ENCODE data around the gene LARGE1. TPM values are rescaled to one million over a fixed set of nuclear protein-coding genes. Genes with fewer than 3 reads are reported as not detected.
A peak's percentile ranks its signal among the peaks of the same experiment; 100 is the strongest.

LARGE1 gene
- total RNA-seq, 1 donor from 2014 or later, result 195 TPM

GRCh38 chr22:33865996-33866395 is 54.3 kb downstream of the LARGE1 start:
- Mint-ChIP-seq H3K9me3 (ENCODE audit: low read depth) (no peaks in the 10 kb centered on the region), H3K36me3 (ENCODE audit: insufficient read depth) (peaks cover 5% of the 10 kb centered on the region), H3K4me3 (ENCODE audit: low read depth) (no peak overlapping the region), H3K27me3 (no peaks in the 10 kb centered on the region), H3K27ac (no peak overlapping the region), H3K4me1 (ENCODE audit: low read depth) (peaks cover 22% of the 10 kb centered on the region)
- no peak for TF ChIP-seq CTCF (IDR thresholded peaks at IDR 0.05; ENCODE audit: unreplicated experiment)
- DNase-seq (ENCODE audit: low spot score, unreplicated experiment), result no peak

GRCh38 chr22:33865248-33865647 is 55.0 kb downstream of the LARGE1 start:
- Mint-ChIP-seq H3K27ac (peak overlapping the region; percentile 56), H3K4me3 (ENCODE audit: low read depth) (no peak overlapping the region), H3K36me3 (ENCODE audit: insufficient read depth) (peaks cover 5% of the 10 kb centered on the region), H3K4me1 (ENCODE audit: low read depth) (peaks cover 24% of the 10 kb centered on the region), H3K27me3 (no peaks in the 10 kb centered on the region), H3K9me3 (ENCODE audit: low read depth) (no peaks in the 10 kb centered on the region)
- no peak for TF ChIP-seq CTCF (IDR thresholded peaks at IDR 0.05; ENCODE audit: unreplicated experiment)
- no peak for DNase-seq (ENCODE audit: low spot score, unreplicated experiment)

DNA sequence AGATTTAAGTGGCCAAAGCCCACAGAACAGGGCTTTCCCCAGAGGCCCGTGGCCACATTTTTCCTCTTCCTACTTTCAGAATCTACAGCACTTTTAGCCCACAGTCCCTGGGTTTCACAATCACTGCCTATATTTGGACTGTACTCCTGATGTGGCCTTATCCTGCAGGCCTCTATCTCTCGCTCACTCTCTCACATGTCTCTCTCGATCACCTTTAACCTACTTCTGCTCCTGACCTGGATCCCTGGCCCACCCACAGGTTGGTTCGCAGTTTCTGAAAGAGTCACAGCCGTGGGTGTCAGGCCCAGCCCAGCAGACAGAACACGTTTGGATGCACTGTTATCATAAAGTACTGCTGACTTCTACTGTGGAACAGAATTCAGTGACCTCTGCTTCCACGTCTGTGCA is 55.5 kb downstream of the LARGE1 start:
- H3K4me1 Mint-ChIP-seq (ENCODE audit: low read depth), result peaks cover 21% of the 10 kb centered on the region
- H3K9me3 Mint-ChIP-seq (ENCODE audit: low read depth), result no peaks in the 10 kb centered on the region
- no peak for TF ChIP-seq CTCF (IDR thresholded peaks at IDR 0.05; ENCODE audit: unreplicated experiment)
- H3K4me3 Mint-ChIP-seq (ENCODE audit: low read depth), result no peak overlapping the region
- H3K27ac Mint-ChIP-seq, result peak overlapping the region; percentile 56
- H3K36me3 Mint-ChIP-seq (ENCODE audit: insufficient read depth), result peaks cover 5% of the 10 kb centered on the region
- no peak for DNase-seq (ENCODE audit: low spot score, unreplicated experiment)
- no peaks in the 10 kb centered on the region for H3K27me3 Mint-ChIP-seq

DNA sequence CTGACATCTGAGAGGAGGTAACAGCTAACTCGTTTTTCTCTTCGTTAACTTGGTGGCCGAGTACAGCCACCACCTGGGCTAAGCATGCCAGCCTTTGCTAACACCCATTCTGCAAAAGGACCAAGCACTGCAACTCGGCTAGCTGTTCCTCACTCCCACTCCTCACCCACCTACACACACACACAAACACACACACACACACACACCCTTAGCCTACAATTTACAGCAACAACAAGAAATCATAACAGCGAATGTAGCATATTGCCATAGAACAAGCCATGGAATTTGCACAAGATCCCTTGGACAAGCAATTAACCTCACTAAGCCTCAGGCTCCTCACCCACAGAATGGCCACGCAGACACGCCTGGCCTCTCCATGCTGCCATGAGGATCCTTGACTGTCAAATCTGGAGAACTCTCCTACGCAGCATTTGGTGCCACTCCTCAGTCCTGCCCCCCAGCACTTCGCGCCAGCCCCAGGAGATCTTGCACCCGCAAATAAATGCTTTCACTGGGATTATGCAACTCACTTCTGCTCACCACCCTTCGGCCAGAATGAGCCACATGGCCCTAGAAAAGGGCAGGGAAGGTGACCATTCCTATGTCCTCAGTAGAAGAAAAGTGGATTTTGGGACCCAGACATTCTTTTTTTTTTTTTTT is 58.9 kb downstream of the LARGE1 start:
- H3K4me3 Mint-ChIP-seq (ENCODE audit: low read depth), result no peak overlapping the region
- H3K27ac Mint-ChIP-seq, result peak overlapping the region; percentile 1
- no peaks in the 10 kb centered on the region for H3K27me3 Mint-ChIP-seq
- DNase-seq (ENCODE audit: low spot score, unreplicated experiment), result no peak
- H3K4me1 Mint-ChIP-seq (ENCODE audit: low read depth), result peaks cover 21% of the 10 kb centered on the region
- no peak for TF ChIP-seq CTCF (IDR thresholded peaks at IDR 0.05; ENCODE audit: unreplicated experiment)
- no peaks in the 10 kb centered on the region for H3K9me3 Mint-ChIP-seq (ENCODE audit: low read depth)
- peaks cover 2% of the 10 kb centered on the region for H3K36me3 Mint-ChIP-seq (ENCODE audit: insufficient read depth)

- no peak for TF ChIP-seq CTCF (IDR thresholded peaks at IDR 0.05; ENCODE audit: unreplicated experiment)
- Mint-ChIP-seq H3K27me3 (no peaks in the 10 kb centered on the region), H3K9me3 (ENCODE audit: low read depth) (no peaks in the 10 kb centered on the region), H3K4me3 (ENCODE audit: low read depth) (no peak overlapping the region), H3K36me3 (ENCODE audit: insufficient read depth) (peaks cover 5% of the 10 kb centered on the region), H3K4me1 (ENCODE audit: low read depth) (peaks cover 20% of the 10 kb centered on the region), H3K27ac (no peak overlapping the region)
- DNase-seq (ENCODE audit: low spot score, unreplicated experiment), result no peak
These were observed 59.9 kb downstream of the LARGE1 start for GRCh38 chr22:33860386-33860785.
